ENCODE data around the gene RNF148.

Gene RNF148

GRCh38 chr7:122702872-122703510 is at the start of gene RNF148:
Gene RNF148, minus strand, starts transcription at chr7:122702922. Its CDS starts 172 bp downstream, at chr7:122702750.
- DNase-seq, result no peak

- DNase-seq, result no peak
Measured at GRCh38 chr7:122750389-122750788, 47.7 kb upstream of the RNF148 start.

- DNase-seq, result no peak
Measured at GRCh38 chr7:122748195-122748594, 45.5 kb upstream of the RNF148 start.

GRCh38 chr7:122746948-122747347 is 44.2 kb upstream of the RNF148 start:
- no peak for DNase-seq

- DNase-seq, result no peak
Measured at GRCh38 chr7:122743211-122743610, 40.5 kb upstream of the RNF148 start.

- DNase-seq, result no peak
Measured at GRCh38 chr7:122738947-122739346, 36.2 kb upstream of the RNF148 start.

GRCh38 chr7:122736183-122736582 is 33.5 kb upstream of the RNF148 start:
- DNase-seq, result no peak

GRCh38 chr7:122727759-122728158 is 25.0 kb upstream of the RNF148 start:
- no peak for DNase-seq

- DNase-seq, result no peak
Measured at GRCh38 chr7:122727354-122727753, 24.6 kb upstream of the RNF148 start.

- DNase-seq, result no peak
Measured at GRCh38 chr7:122726881-122727280, 24.2 kb upstream of the RNF148 start.

- no peak for DNase-seq
Measured at GRCh38 chr7:122724366-122724765, 21.6 kb upstream of the RNF148 start.

- no peak for DNase-seq
Measured at GRCh38 chr7:122719010-122719578, 16.4 kb upstream of the RNF148 start.

- DNase-seq, result no peak
Measured at GRCh38 chr7:122717356-122718089, 14.8 kb upstream of the RNF148 start.

GRCh38 chr7:122715183-122715582 is 12.5 kb upstream of the RNF148 start:
- no peak for DNase-seq

- DNase-seq, result no peak
Measured at GRCh38 chr7:122710916-122711315, 8.2 kb upstream of the RNF148 start.

- DNase-seq, result no peak
Measured at GRCh38 chr7:122709930-122710646, 7.4 kb upstream of the RNF148 start.

GRCh38 chr7:122706836-122707235 is 4.1 kb upstream of the RNF148 start:
- DNase-seq, result no peak

GRCh38 chr7:122699017-122699416 is 3.7 kb downstream of the RNF148 start, which contains the start of gene RNF133:
Gene RNF133, minus strand, starts transcription at chr7:122699117. Its CDS starts 199 bp downstream, at chr7:122698918.
- DNase-seq, result no peak

GRCh38 chr7:122695816-122696215 is 6.9 kb downstream of the RNF148 start:
- DNase-seq, result no peak

GRCh38 chr7:122694697-122695096 is 8.0 kb downstream of the RNF148 start:
- DNase-seq, result no peak

- no peak for DNase-seq
Measured at GRCh38 chr7:122692769-122693309, 9.9 kb downstream of the RNF148 start.

GRCh38 chr7:122691569-122692235 is 11.0 kb downstream of the RNF148 start:
- DNase-seq, result no peak
